Measurements from ENCODE around the gene ARVCF. TPM values are rescaled to one million over a fixed set of nuclear protein-coding genes. Genes with fewer than 3 reads are reported as not detected.

ARVCF gene
- total and polyA plus RNA-seq, 9 of the 15 experiments (the other 6 are each of a cell fraction or from before 2014, with no cell fraction given), result 0.03 to 97.4 (median 15.6) TPM

DNA sequence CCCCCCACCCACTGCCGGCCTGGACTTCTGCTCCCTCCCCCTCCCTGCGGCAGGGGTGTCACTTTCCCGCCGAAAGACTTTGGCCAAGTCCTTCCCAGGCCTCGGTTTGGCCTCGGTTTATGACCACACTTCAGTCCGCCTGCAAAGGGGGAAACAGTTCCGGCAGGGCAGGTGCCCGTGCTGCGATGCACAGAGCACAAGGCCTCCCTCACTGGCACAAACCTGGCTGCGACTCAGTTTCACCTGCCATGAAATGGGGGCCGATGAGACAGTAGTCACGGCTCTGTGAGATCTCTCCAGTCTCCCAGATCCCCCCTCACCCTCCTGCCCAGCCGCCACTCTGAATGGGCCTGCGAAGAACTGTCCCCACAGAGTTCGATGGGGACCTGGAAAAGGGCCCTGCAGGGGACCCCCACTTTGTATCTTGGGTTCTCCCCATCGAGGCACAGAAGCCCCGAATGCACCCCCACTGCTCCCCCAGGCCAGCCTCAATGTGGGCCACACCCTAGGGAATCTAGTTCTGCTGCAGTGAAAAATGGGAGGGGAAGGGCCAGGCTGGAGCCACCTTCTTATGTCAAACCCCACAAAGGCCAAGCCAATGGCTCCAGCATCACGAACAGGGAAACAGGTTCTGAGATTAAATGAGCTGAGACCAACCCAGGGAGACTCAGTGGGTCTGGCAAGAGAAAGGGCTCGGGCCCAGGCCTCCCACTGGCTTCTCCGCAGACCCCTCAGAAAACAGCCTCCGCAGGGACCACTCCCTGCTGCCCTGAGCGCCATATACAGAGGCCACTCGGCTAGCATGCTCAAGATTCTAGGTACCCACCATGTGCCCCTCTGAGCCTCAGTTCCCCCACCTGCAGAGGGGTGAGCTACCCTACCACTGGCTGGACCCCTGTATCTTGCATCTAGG, 29.0 kb downstream of the ARVCF start (continued):
- peak; percentile 35 for TF ChIP-seq KAT2B (IDR thresholded peaks at IDR 0.05; ENCODE audit: low read depth, low read length)
- TF ChIP-seq VEZF1 (CRISPR knock-in tag; IDR thresholded peaks at IDR 0.05), result peak; percentile 45
- peak; percentile 4 for TF ChIP-seq SP2 (IDR thresholded peaks at IDR 0.05; ENCODE audit: extremely low read depth, low read depth, low read length, poor library complexity, severe bottlenecking)
- TF ChIP-seq TBP (optimal IDR thresholded peaks at IDR 0.05; ENCODE audit: low read depth, low read length), result peak; percentile 32
- TF ChIP-seq E2F3 (CRISPR knock-in tag; IDR thresholded peaks at IDR 0.05), result peak; percentile 74
- no peak for TF ChIP-seq ZEB2 (IDR thresholded peaks at IDR 0.05)
- TF ChIP-seq, protein P1, sequence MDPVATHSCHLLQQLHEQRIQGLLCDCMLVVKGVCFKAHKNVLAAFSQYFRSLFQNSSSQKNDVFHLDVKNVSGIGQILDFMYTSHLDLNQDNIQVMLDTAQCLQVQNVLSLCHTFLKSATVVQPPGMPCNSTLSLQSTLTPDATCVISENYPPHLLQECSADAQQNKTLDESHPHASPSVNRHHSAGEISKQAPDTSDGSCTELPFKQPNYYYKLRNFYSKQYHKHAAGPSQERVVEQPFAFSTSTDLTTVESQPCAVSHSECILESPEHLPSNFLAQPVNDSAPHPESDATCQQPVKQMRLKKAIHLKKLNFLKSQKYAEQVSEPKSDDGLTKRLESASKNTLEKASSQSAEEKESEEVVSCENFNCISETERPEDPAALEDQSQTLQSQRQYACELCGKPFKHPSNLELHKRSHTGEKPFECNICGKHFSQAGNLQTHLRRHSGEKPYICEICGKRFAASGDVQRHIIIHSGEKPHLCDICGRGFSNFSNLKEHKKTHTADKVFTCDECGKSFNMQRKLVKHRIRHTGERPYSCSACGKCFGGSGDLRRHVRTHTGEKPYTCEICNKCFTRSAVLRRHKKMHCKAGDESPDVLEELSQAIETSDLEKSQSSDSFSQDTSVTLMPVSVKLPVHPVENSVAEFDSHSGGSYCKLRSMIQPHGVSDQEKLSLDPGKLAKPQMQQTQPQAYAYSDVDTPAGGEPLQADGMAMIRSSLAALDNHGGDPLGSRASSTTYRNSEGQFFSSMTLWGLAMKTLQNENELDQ (CRISPR knock-in tag; IDR thresholded peaks at IDR 0.05; ENCODE audit: borderline replicate concordance), result no peak
- TF ChIP-seq LCOR (CRISPR knock-in tag; IDR thresholded peaks at IDR 0.05), result no peak
- peak; percentile 7; the same call in 1 of the 2 replicates for TF ChIP-seq RBFOX2 (IDR thresholded peaks at IDR 0.05; ENCODE audit: low read depth, low read length)
- TF ChIP-seq ZBTB40 (IDR thresholded peaks at IDR 0.05), result no peak
- peak; percentile 10; the same call in 1 of the 2 replicates for TF ChIP-seq ZBTB40 (CRISPR knock-in tag; IDR thresholded peaks at IDR 0.05)
- TF ChIP-seq SETDB1 (IDR thresholded peaks at IDR 0.05; ENCODE audit: low read length), result no peak
- TF ChIP-seq KLF1 (tag; IDR thresholded peaks at IDR 0.05), result peak; percentile 53; the same call in 1 of the 2 replicates

Data from K562 (cell line).